Activated B cell treated with CpG ODN at 0.5 μM for 24 hours (primary cell): ENCODE data around the gene MYMK. TPM values are rescaled to one million over a fixed set of nuclear protein-coding genes. Genes with fewer than 3 reads are reported as not detected.
A peak's percentile ranks its signal among the peaks of the same experiment; 100 is the strongest.

ENCODE experiments used
- ATAC-seq: fragments of 200-7000 bp; cut with Tn5 transposase; one replicate; pipeline ENCODE4 v1.10.0; 2021; ENCODE audit warnings: low read depth, mild to moderate bottlenecking, moderate library complexity
- CTCF ChIA-PET: fragments of 350-600 bp; sonication (Branson Sonifier 250); formaldehyde crosslinking; loops from one replicate; lab custom pipeline; 2021; ENCODE audit warnings: antibody characterized with exemption; lab: Charles Lee
- POLR2A ChIA-PET: fragments of 350-600 bp; sonication (Branson Sonifier 250); formaldehyde crosslinking; loops from one replicate; lab custom pipeline; 2021; ENCODE audit warnings: antibody characterized with exemption; lab: Charles Lee
- DNase-seq: peaks from one replicate; pipeline ENCODE4 v3.0.0; 2022
- H3K27ac Mint-ChIP-seq: one replicate; pipeline ENCODE4 v1.8.0; 2020; ENCODE audit warnings: mixed read lengths
- H3K27me3 Mint-ChIP-seq: one replicate; pipeline ENCODE4 v1.8.0; 2021; ENCODE audit warnings: mixed read lengths
- H3K36me3 Mint-ChIP-seq: one replicate; pipeline ENCODE4 v1.8.0; 2021; ENCODE audit warnings: low read depth, mixed read lengths
- H3K4me1 Mint-ChIP-seq: one replicate; pipeline ENCODE4 v1.8.0; 2021; ENCODE audit warnings: mixed read lengths
- H3K4me3 Mint-ChIP-seq: one replicate; pipeline ENCODE4 v1.8.0; 2020; ENCODE audit warnings: mild to moderate bottlenecking, mixed read lengths
- H3K9me3 Mint-ChIP-seq: one replicate; pipeline ENCODE4 v1.8.0; 2020; ENCODE audit warnings: mixed read lengths
- intact Hi-C: fragments of 100-400 bp; cut with micrococcal nuclease; formaldehyde crosslinking; loops from one replicate; pipeline ENCODE4 v1.15.1; 2024
- total RNA-seq: library from RNA; stranded (reverse); gene quantifications from 2 replicates; pipeline ENCODE4 v1.2.3, GENCODE V29; 2022
- TF ChIP-seq, protein P1 (sequence below): fragments of 200-600 bp; IDR thresholded peaks from one replicate; pipeline ENCODE4 v1.8.0; 2022; ENCODE audit warnings: antibody characterized with exemption, mild to moderate bottlenecking

Gene MYMK
- total RNA-seq, 1 donor from 2014 or later = not detected

DNA sequence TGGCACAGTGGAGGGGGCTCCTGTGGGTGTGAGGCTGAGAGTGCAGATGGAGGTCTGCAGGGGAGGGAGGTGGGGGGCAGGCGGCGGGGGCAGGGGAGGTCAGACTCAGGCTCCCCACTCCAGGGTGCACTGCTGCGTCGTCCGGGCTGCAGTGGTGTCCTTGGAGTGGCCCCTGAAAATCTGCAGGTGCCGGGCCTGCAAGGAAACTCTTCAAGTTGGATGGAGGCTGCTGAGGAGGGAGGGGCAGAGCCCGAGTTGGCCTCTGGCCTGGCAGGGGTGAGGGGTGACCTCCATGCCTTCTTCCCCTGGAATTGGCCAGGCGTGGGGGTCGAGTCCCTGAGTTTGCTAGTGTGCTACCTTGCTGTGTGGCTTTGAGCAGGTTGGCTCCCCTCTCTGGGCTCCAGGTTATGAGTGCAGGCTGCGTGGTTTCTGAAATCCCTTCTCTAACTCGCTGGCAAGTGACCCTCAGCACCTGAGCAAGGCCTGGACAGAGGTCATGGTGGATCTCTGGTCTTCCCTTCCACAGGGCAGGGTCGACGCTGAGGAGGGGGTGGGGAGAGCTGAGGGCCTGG, 10.6 kb upstream of the MYMK start:
- intact Hi-C loops = no loop called here
- H3K27ac Mint-ChIP-seq = no peak overlapping the region
- H3K4me1 Mint-ChIP-seq = peaks cover 23% of the 10 kb centered on the region
- peaks cover 40% of the 10 kb centered on the region for H3K27me3 Mint-ChIP-seq
- H3K4me3 Mint-ChIP-seq = no peak overlapping the region
- ChIA-PET POLR2A (no interaction called here), CTCF (no interaction called here)
- TF ChIP-seq, protein P1, sequence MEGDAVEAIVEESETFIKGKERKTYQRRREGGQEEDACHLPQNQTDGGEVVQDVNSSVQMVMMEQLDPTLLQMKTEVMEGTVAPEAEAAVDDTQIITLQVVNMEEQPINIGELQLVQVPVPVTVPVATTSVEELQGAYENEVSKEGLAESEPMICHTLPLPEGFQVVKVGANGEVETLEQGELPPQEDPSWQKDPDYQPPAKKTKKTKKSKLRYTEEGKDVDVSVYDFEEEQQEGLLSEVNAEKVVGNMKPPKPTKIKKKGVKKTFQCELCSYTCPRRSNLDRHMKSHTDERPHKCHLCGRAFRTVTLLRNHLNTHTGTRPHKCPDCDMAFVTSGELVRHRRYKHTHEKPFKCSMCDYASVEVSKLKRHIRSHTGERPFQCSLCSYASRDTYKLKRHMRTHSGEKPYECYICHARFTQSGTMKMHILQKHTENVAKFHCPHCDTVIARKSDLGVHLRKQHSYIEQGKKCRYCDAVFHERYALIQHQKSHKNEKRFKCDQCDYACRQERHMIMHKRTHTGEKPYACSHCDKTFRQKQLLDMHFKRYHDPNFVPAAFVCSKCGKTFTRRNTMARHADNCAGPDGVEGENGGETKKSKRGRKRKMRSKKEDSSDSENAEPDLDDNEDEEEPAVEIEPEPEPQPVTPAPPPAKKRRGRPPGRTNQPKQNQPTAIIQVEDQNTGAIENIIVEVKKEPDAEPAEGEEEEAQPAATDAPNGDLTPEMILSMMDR = no peak
- H3K9me3 Mint-ChIP-seq = no peaks in the 10 kb centered on the region
- DNase-seq = no peak
- ATAC-seq = no peak
- H3K36me3 Mint-ChIP-seq = no peaks in the 10 kb centered on the region

DNA sequence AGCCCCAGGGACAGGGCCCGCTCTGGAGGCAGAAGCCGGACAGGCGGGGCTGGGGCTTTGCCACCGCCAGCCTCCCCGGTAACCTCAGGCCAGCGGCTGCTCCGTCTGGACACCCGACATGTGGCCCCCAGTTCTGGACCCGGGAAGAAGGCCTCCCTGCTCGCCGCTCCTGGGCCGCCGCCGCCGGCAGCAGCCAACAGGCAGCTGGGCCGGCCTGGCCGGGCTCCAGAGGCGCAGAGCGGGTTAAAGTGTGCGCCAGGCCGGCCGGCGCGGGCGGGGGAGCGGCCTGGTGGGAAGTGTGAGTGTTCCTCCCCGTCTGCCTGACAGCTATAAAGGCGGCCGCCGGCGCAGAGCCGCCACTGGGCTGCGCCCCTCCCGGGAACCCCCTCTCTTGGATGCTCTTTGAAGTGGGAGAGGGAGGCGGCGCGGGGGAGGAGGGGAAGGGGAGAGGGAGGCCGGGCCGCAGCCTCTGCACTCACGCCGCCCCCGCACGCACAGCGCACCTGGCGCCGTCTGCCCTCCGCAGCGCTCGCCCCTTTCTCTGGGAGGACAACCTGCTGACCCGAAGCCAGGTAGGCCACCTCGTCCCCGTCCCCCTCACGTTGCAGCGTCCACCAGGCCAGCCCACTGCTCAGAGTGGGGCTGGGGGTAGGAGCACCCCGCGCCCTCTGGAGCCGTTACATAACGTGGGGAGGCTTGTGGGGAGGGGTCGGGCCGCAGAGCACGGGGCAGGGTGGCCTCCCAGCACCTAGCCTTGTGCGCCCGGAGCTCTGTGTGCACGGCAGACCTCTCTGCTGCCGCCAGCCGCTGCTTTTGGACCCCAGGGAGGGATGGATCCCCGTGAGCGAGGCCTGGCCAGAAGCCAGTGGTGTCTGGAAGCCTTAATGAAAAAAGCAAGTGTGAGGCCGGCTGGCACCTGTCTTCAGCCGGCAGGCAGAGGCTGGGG, 9.9 kb upstream of the MYMK start, which contains the start of gene ADAMTSL2:
Gene ADAMTSL2 (plus strand): TSS at position 359 of the 946 bp plus-strand sequence. CDS start 2,009 bp downstream, outside the sequence.
- H3K27ac Mint-ChIP-seq = no peak within 1 kb of the TSS
- H3K4me1 Mint-ChIP-seq = peaks cover 16% of the 10 kb centered on the region
- DNase-seq (no peak), ATAC-seq (no peak)
- no peaks in the 10 kb centered on the region for H3K9me3 Mint-ChIP-seq
- H3K36me3 Mint-ChIP-seq = no peaks in the 10 kb centered on the region
- peaks cover 38% of the 10 kb centered on the region for H3K27me3 Mint-ChIP-seq
- H3K4me3 Mint-ChIP-seq = no peak within 1 kb of the TSS
- TF ChIP-seq, protein P1 = no peak
- intact Hi-C loops = no loop called here
- ChIA-PET CTCF (interaction anchor here (2.3 to 2.5 kb wide), 2 partner anchors 193 to 460 kb away, joined by 8 to 10 read pairs; no protein-coding TSS in a partner anchor), POLR2A (no interaction called here)

- peaks cover 35% of the 10 kb centered on the region for H3K27me3 Mint-ChIP-seq
- no peaks in the 10 kb centered on the region for H3K36me3 Mint-ChIP-seq
- TF ChIP-seq, protein P1 = no peak
- peaks cover 12% of the 10 kb centered on the region for H3K4me1 Mint-ChIP-seq
- no peak for DNase-seq
- H3K9me3 Mint-ChIP-seq = no peaks in the 10 kb centered on the region
- POLR2A ChIA-PET = no interaction called here
- CTCF ChIA-PET = interaction anchor here (2.3 to 2.5 kb wide), 2 partner anchors 193 to 461 kb away, joined by 8 to 10 read pairs; no protein-coding TSS in a partner anchor
- no peak overlapping the region for H3K27ac Mint-ChIP-seq
- intact Hi-C loops = loop anchor here (1.0 to 2.0 kb wide), 4 partner anchors 192 to 460 kb away; no protein-coding TSS in a partner anchor
- ATAC-seq = no peak
- no peak overlapping the region for H3K4me3 Mint-ChIP-seq
These were observed 9.1 kb upstream of the MYMK start for GRCh38 chr9:133533857-133534256.

DNA sequence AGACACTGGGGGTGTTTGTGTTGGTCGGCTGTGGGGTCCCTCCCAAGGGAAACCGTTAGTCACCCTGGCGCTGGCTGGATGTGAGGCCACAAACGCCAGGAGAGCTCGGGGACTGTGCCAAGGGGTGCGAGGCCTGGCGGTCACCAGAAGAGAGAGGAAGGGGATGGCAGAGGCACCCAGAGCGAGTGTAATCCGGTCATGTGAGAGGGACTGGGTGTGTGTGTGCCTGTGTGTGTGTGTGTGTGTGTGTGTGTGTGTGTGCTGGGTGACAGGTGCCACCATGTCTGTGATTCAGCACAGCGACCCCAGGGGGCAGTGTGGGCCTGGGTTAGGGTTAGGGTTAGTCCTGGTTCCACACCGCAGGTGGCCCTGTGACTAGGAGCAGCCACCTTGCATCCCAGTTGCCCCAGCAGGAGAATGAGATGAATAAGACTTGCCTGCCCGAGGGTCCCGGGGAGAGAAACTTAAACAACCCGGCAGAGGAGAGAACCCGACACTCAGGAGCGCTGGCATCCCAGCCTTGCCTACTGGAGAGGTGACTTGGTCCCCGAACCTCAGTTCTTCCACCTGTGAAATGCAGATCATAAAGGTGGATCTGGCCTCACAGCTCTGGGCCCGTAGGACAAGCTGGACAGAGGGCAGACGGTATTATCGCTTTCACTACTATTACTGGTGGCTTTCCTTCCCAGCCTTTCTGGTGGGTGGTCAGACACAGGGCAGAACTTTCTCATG, 8.3 kb upstream of the MYMK start:
- Mint-ChIP-seq H3K4me3 (no peak overlapping the region), H3K36me3 (no peaks in the 10 kb centered on the region), H3K27ac (no peak overlapping the region), H3K27me3 (peaks cover 31% of the 10 kb centered on the region), H3K4me1 (peaks cover 11% of the 10 kb centered on the region), H3K9me3 (no peaks in the 10 kb centered on the region)
- TF ChIP-seq, protein P1 = no peak
- ATAC-seq (peak; percentile 86), DNase-seq (peak; percentile 49)
- ChIA-PET CTCF (interaction anchor here (2.3 to 2.5 kb wide), 2 partner anchors 194 to 462 kb away, joined by 8 to 10 read pairs; no protein-coding TSS in a partner anchor), POLR2A (no interaction called here)
- intact Hi-C loops = loop anchor here (1.0 to 2.0 kb wide), 4 partner anchors 193 to 461 kb away; no protein-coding TSS in a partner anchor
